ENCODE results near the gene LCN6.

DNA sequence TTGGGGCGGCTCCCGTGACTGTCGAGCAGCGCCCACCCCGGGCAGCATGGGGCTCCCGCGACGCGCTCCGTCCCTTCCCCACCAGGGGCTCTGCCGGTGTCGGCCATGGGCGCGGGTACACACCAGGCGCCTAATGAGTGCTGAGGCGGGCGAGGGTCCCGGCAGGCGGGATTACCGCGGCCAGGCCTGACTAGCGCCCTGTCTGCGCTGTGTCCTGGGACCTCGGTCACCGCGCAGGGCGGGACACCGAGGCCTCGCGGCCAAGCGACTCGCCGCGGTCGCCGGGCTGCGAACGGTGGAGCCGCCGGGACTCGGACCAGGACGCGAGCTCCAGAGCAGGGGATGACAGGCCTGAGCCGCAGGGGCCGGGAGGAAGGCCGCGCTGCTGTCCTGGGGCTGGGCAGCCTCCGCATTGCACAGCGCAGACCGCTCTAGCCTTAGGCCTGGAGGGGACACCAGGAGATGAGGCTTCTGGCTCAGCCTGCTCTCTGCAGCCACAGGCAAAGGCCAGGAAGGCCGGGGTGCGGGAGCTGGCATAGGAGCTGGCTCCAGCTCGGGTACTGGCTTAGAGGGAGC is 19.7 kb downstream of the LCN6 start:
- TF ChIP-seq, protein P1, sequence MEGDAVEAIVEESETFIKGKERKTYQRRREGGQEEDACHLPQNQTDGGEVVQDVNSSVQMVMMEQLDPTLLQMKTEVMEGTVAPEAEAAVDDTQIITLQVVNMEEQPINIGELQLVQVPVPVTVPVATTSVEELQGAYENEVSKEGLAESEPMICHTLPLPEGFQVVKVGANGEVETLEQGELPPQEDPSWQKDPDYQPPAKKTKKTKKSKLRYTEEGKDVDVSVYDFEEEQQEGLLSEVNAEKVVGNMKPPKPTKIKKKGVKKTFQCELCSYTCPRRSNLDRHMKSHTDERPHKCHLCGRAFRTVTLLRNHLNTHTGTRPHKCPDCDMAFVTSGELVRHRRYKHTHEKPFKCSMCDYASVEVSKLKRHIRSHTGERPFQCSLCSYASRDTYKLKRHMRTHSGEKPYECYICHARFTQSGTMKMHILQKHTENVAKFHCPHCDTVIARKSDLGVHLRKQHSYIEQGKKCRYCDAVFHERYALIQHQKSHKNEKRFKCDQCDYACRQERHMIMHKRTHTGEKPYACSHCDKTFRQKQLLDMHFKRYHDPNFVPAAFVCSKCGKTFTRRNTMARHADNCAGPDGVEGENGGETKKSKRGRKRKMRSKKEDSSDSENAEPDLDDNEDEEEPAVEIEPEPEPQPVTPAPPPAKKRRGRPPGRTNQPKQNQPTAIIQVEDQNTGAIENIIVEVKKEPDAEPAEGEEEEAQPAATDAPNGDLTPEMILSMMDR (IDR thresholded peaks at IDR 0.05; ENCODE audit: low read length): no peak
- TF ChIP-seq EZH2 (optimal IDR thresholded peaks at IDR 0.05; ENCODE audit: low read depth, low read length): no peak
